Stimulated activated CD8-positive, alpha-beta memory T cell treated with anti-CD3 and anti-CD28 coated beads, Interleukin-15, amount 100 ng/mL, for 1 hour (primary cell): ENCODE results near the gene LGR6.
A peak's percentile ranks its signal among the peaks of the same experiment; 100 is the strongest.

Source experiments
- DNase-seq: peaks from one replicate; pipeline ENCODE4 v3.0.0-alpha.2; 2020; ENCODE audit warnings: low read depth

Gene LGR6

GRCh38 chr1:202291961-202292712, 98.5 kb downstream of the LGR6 start:
- no peak for DNase-seq

GRCh38 chr1:202292773-202293172, 99.2 kb downstream of the LGR6 start:
- DNase-seq, result no peak

- no peak for DNase-seq
Measured at GRCh38 chr1:202293569-202293968, 100.0 kb downstream of the LGR6 start.

GRCh38 chr1:202302166-202302565, 108.6 kb downstream of the LGR6 start:
- no peak for DNase-seq

- no peak for DNase-seq
Measured at GRCh38 chr1:202304375-202304774, 110.8 kb downstream of the LGR6 start.

- no peak for DNase-seq
Measured at GRCh38 chr1:202305168-202305567, 111.6 kb downstream of the LGR6 start.

GRCh38 chr1:202306535-202307345, 113.1 kb downstream of the LGR6 start:
- no peak for DNase-seq

- no peak for DNase-seq
Measured at GRCh38 chr1:202310071-202310725, 116.6 kb downstream of the LGR6 start.

- DNase-seq, result no peak
Measured at GRCh38 chr1:202310746-202311145, 117.1 kb downstream of the LGR6 start.

- DNase-seq, result no peak
Measured at GRCh38 chr1:202311875-202312635, 118.5 kb downstream of the LGR6 start.

GRCh38 chr1:202315576-202316168, 122.1 kb downstream of the LGR6 start:
- peak; percentile 68 for DNase-seq

- no peak for DNase-seq
Measured at GRCh38 chr1:202316186-202316585, 122.6 kb downstream of the LGR6 start.

- no peak for DNase-seq
Measured at GRCh38 chr1:202317941-202318925, 124.6 kb downstream of the LGR6 start.

GRCh38 chr1:202319381-202320080, 125.9 kb downstream of the LGR6 start:
- no peak for DNase-seq

- DNase-seq, result no peak
Measured at GRCh38 chr1:202320081-202320405, 126.4 kb downstream of the LGR6 start.

GRCh38 chr1:202323731-202324130, 130.1 kb downstream of the LGR6 start:
- DNase-seq, result no peak

- DNase-seq, result no peak
Measured at GRCh38 chr1:202324646-202325045, 131.0 kb downstream of the LGR6 start.

GRCh38 chr1:202329891-202330290, 136.3 kb downstream of the LGR6 start:
- DNase-seq, result no peak

- no peak for DNase-seq
Measured at GRCh38 chr1:202333861-202334260, 140.3 kb downstream of the LGR6 start.
